ENCODE results near the gene DDX46. TPM values are rescaled to one million over a fixed set of nuclear protein-coding genes. Genes with fewer than 3 reads are reported as not detected.
A peak's percentile ranks its signal among the peaks of the same experiment; 100 is the strongest.
"Not testable (repeated sequence)": the region's sequence is repeated elsewhere in the genome, so short reads cannot be mapped to it uniquely, and the experiment has no call there.

Gene DDX46
- total RNA-seq, 1 donor from 2014 or later, result 79.1 TPM

DNA sequence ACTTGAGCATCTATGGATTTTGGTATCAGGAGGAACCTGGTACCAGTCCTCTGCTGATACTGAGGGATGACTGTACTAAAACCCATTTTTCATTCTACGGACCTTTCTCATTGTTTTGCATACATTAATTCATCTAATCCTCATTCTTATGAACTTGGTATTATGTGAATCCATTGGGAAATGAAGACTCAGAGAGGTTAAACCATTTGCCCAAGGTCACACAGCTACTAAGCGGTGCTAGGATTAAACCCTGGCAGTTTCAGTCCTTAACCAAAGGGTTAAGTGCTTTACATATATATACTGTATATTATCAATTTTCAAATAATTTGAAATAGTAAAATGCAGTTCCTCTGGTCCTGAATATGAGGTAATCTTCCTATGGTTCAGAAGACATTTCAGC is 16.4 kb upstream of the DDX46 start:
- H3K36me3 Mint-ChIP-seq, result no peaks in the 10 kb centered on the region
- DNase-seq (ENCODE audit: low spot score), result no peak
- H3K9me3 Mint-ChIP-seq, result no peaks in the 10 kb centered on the region
- H3K4me2 ChIP-seq, result no peak overlapping the region
- H3K27me3 Mint-ChIP-seq (ENCODE audit: insufficient read depth, low read depth), result no peaks in the 10 kb centered on the region
- H3K36me3 ChIP-seq, result no peaks in the 10 kb centered on the region
- H3K9ac ChIP-seq, result no peak overlapping the region
- H3K27ac Mint-ChIP-seq, result no peak overlapping the region
- no peak overlapping the region for H3K27ac ChIP-seq
- H2AFZ ChIP-seq (replicated peaks), result no peak overlapping the region
- H3K9me3 ChIP-seq (ENCODE audit: low read depth), result no peaks in the 10 kb centered on the region
- no peaks in the 10 kb centered on the region for H3K27me3 ChIP-seq
- peaks cover 18% of the 10 kb centered on the region for H3F3A ChIP-seq (ENCODE audit: low read depth)
- no peak overlapping the region for H3K4me3 ChIP-seq
- H3K4me1 Mint-ChIP-seq, result peaks cover 18% of the 10 kb centered on the region
- H3K4me3 Mint-ChIP-seq, result no peak overlapping the region
- no peak for TF ChIP-seq EZH2phosphoT487 (IDR thresholded peaks at IDR 0.05)
- no peak for TF ChIP-seq EZH2 (IDR thresholded peaks at IDR 0.05)
- TF ChIP-seq, protein P1, sequence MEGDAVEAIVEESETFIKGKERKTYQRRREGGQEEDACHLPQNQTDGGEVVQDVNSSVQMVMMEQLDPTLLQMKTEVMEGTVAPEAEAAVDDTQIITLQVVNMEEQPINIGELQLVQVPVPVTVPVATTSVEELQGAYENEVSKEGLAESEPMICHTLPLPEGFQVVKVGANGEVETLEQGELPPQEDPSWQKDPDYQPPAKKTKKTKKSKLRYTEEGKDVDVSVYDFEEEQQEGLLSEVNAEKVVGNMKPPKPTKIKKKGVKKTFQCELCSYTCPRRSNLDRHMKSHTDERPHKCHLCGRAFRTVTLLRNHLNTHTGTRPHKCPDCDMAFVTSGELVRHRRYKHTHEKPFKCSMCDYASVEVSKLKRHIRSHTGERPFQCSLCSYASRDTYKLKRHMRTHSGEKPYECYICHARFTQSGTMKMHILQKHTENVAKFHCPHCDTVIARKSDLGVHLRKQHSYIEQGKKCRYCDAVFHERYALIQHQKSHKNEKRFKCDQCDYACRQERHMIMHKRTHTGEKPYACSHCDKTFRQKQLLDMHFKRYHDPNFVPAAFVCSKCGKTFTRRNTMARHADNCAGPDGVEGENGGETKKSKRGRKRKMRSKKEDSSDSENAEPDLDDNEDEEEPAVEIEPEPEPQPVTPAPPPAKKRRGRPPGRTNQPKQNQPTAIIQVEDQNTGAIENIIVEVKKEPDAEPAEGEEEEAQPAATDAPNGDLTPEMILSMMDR (IDR thresholded peaks at IDR 0.05), result no peak
- peaks cover 22% of the 10 kb centered on the region for H4K20me1 ChIP-seq (ENCODE audit: low read depth)
- peaks cover 7% of the 10 kb centered on the region for H3K4me1 ChIP-seq
- H3K79me2 ChIP-seq (ENCODE audit: low read depth), result peaks cover 32% of the 10 kb centered on the region

DNA sequence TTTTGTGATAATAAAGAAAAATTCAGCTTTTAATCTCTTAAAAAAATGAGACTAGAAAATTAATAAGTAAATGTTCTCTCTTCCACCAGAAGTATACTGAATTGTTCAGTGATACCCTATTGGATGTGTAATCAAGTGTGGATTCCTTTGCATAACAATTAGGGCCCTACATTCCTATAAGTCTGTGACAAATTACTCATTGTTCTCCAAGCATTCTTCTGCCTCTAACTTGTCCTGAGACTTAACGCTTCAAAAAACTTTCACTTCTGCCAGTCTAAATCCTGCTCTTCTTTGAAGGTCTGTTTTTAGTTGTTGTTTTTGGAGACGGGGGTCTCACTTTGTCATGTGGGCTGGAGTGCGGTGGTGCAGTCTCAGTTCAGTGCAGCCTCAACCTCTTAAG is 9.2 kb upstream of the DDX46 start:
- H3K9me3 ChIP-seq (ENCODE audit: low read depth), result no peaks in the 10 kb centered on the region
- no peak overlapping the region for H3K9ac ChIP-seq
- H4K20me1 ChIP-seq (ENCODE audit: low read depth), result no peaks in the 10 kb centered on the region
- no peaks in the 10 kb centered on the region for H3K79me2 ChIP-seq (ENCODE audit: low read depth)
- no peaks in the 10 kb centered on the region for H3K9me3 Mint-ChIP-seq
- H3K36me3 ChIP-seq, result no peaks in the 10 kb centered on the region
- no peak overlapping the region for H3K4me3 ChIP-seq
- no peak overlapping the region for H2AFZ ChIP-seq (replicated peaks)
- H3K4me1 Mint-ChIP-seq, result peaks cover 3% of the 10 kb centered on the region
- no peak overlapping the region for H3K4me2 ChIP-seq
- H3K36me3 Mint-ChIP-seq, result peaks cover 2% of the 10 kb centered on the region
- no peak overlapping the region for H3K4me3 Mint-ChIP-seq
- no peak overlapping the region for H3K27ac Mint-ChIP-seq
- H3K27me3 Mint-ChIP-seq (ENCODE audit: insufficient read depth, low read depth), result no peaks in the 10 kb centered on the region
- peak; percentile 49 for DNase-seq (ENCODE audit: low spot score)
- peaks cover 9% of the 10 kb centered on the region for H3F3A ChIP-seq (ENCODE audit: low read depth)
- TF ChIP-seq EZH2phosphoT487 (IDR thresholded peaks at IDR 0.05) (no peak), EZH2 (IDR thresholded peaks at IDR 0.05) (no peak)
- TF ChIP-seq, protein P1 (IDR thresholded peaks at IDR 0.05), result no peak
- no peaks in the 10 kb centered on the region for H3K4me1 ChIP-seq
- no peaks in the 10 kb centered on the region for H3K27me3 ChIP-seq
- no peak overlapping the region for H3K27ac ChIP-seq

DNA sequence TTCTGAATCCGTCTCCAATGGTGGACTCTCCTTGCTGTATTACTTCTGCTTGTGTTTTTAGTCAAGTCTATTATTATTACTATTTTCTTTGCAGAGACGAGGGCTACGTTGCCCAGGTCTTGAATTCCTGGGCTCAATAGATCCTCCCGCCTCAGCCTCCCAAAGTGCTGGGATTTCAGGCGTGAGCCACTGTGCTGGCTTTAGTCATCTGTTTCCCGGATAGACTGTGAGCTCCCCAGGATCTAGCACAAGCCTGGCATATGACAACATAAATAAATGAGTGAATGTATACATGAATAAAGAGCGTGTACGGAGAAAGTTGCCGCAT is 439 bp upstream of the DDX46 start:
- Histone ChIP-seq H3K4me3 (peak overlapping the region; percentile 88), H3K36me3 (no peaks in the 10 kb centered on the region), H3K4me1 (peaks cover 11% of the 10 kb centered on the region), H4K20me1 (ENCODE audit: low read depth) (peaks cover 39% of the 10 kb centered on the region), H3F3A (ENCODE audit: low read depth) (no peaks in the 10 kb centered on the region), H3K79me2 (ENCODE audit: low read depth) (peaks cover 46% of the 10 kb centered on the region), H3K27ac (no peak overlapping the region), H3K9me3 (ENCODE audit: low read depth) (no peaks in the 10 kb centered on the region), H3K27me3 (peaks cover 8% of the 10 kb centered on the region), H2AFZ (replicated peaks) (peak overlapping the region; percentile 77), H3K4me2 (peak overlapping the region; percentile 71), H3K9ac (no peak overlapping the region)
- Mint-ChIP-seq H3K27ac (peak overlapping the region; percentile 6), H3K9me3 (no peaks in the 10 kb centered on the region), H3K4me3 (peak overlapping the region; percentile 100), H3K36me3 (no peaks in the 10 kb centered on the region), H3K27me3 (ENCODE audit: insufficient read depth, low read depth) (peaks cover 4% of the 10 kb centered on the region), H3K4me1 (peaks cover 27% of the 10 kb centered on the region)
- TF ChIP-seq, protein P1 (IDR thresholded peaks at IDR 0.05), result no peak
- peak; percentile 8 for DNase-seq (ENCODE audit: low spot score)

DNA sequence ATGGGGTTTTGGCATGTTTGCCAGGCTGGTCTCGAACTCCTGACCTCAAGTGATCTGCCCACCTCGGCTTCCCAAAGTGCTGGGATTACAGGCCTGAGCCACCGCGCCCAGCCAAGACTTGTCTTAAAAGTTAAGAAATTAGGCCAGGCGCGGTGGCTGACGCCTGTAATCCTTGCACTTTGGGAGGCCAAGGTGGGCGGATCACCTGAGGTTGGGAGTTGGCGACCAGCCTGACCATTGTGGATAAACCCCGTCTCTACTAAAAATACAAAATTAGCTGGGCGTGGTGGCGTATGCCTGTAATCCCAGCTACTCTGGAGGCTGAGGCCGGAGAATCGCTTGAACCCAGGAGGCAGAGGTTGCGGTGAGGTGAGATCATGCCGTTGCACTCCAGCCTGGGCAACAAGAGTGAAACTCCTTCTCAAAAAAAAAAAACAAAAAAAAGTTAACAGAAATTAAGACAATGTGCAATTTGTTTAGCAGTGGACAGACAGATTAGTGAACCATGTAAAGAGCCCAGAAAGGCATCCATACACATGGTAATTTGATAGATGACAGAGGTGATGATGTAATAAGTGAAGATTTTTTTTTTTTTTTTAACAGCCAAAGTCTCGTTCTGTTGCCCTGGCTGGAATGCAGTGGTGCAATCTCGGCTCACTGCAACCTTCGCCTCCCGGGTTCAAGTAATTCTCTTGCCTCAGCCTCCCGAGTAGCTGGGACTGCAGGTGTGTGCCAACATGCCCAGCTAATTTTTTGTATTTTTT is 9.1 kb downstream of the DDX46 start:
- peaks cover 16% of the 10 kb centered on the region for H4K20me1 ChIP-seq (ENCODE audit: low read depth)
- H3K9me3 Mint-ChIP-seq; H3K27me3 Mint-ChIP-seq (ENCODE audit: insufficient read depth, low read depth): not testable (repeated sequence)

More for the DNA sequence above, 9.1 kb downstream of the DDX46 start:
- H3K27ac Mint-ChIP-seq; H3K27me3 ChIP-seq; H3K4me2 ChIP-seq; H2AFZ ChIP-seq (replicated peaks); H3K9me3 ChIP-seq (ENCODE audit: low read depth); H3K4me3 Mint-ChIP-seq; H3K9ac ChIP-seq; H3K27ac ChIP-seq; DNase-seq (ENCODE audit: low spot score); H3K4me1 Mint-ChIP-seq; H3K4me1 ChIP-seq; H3K4me3 ChIP-seq; H3F3A ChIP-seq (ENCODE audit: low read depth): not testable (repeated sequence)
- Histone ChIP-seq H3K79me2 (ENCODE audit: low read depth) (peaks cover 31% of the 10 kb centered on the region), H3K36me3 (peaks cover 22% of the 10 kb centered on the region)
- H3K36me3 Mint-ChIP-seq, result peaks cover 22% of the 10 kb centered on the region
